ENCODE results near the gene KRT17. TPM values are rescaled to one million over a fixed set of nuclear protein-coding genes. Genes with fewer than 3 reads are reported as not detected.
"Not testable (repeated sequence)": the region's sequence is repeated elsewhere in the genome, so short reads cannot be mapped to it uniquely, and the experiment has no call there.

Gene KRT17
- polyA plus RNA-seq, 3 donors from 2014 or later = not detected

- Mint-ChIP-seq H3K4me3 (no peak overlapping the region), H3K27me3 (ENCODE audit: low read depth in 3 of 3) (no peaks in the 10 kb centered on the region), H3K36me3 (no peaks in the 10 kb centered on the region), H3K9me3 (no peaks in the 10 kb centered on the region), H3K27ac (no peak overlapping the region), H3K4me1 (no peaks in the 10 kb centered on the region)
- DNase-seq = no peak
These were observed 1.2 kb upstream of the KRT17 start for GRCh38 chr17:41625602-41626001.

DNA sequence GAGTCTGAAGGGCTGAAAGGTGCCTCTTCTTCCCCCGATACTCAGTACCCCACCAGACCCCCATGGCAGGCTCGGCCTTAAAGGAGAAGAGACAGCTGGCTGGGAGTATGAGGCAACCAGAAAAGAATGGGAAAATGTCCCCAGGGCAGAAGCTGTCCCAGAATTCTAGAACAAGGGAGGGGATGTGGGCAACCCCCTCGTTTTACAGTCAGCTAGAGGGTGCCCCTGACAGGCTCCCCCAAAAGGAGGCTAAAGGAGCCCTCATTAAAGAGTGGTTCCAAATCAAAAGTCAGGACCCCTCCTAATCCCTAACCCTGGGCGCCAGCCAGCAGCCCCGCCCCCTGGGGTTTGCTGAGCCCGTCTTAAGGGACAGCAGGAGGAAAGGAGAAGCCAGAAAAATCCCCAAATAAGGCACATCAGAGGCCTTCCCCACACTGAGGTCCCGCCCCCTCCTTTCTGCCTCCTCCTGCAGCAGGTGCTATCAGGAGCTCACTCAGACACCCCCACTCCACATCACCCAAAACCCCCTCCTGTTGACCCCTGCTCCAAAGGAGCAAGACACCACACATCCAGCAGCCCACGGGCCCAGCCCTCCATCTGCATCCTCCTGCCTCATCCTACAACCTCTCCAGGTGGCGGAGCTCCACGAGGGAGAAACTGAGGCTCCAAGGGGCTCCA is 1.1 kb downstream of the KRT17 start:
- not testable (repeated sequence) for DNase-seq; H3K4me3 Mint-ChIP-seq; H3K9me3 Mint-ChIP-seq; H3K27me3 Mint-ChIP-seq (ENCODE audit: low read depth in 3 of 3); H3K27ac Mint-ChIP-seq; H3K36me3 Mint-ChIP-seq; H3K4me1 Mint-ChIP-seq

DNA sequence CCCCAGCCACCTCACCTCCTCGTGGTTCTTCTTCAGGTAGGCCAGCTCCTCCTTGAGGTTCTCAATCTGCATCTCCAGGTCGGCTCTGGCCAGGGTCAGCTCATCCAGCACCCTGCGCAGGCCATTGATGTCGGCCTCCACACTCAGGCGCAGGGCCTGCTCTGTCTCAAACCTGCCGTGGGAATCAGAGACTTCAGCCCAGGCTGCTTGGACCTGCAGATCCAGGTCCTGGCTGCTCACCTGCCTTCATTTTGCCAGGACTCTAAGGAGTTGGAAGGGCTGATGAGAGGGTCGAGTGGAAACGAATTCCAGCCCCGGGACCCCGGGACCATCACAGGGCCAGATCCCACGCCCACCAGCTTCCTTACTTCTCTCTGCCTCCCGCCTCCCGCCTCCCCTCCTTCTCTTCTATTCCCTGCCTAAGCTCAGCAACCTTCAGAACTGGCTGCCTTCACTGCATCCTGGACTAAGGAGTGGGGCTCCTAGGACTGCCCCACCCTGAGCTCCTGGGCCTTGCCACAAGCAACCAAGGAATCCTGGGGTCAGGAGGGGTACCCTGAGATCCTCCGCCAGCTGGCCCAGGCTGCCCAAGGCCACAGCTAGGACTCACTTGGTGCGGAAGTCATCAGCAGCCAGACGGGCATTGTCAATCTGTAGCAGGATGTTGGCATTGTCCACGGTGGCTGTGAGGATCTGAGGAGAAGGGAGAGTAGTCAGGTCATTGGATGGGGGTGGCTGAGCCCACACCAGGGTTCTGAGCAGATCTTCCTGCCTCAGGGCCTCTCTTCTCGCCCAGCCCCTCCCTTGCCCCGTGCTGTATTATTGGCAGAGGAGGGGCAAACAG is 1.8 kb downstream of the KRT17 start:
- not testable (repeated sequence) for H3K27ac Mint-ChIP-seq; DNase-seq; H3K36me3 Mint-ChIP-seq; H3K27me3 Mint-ChIP-seq (ENCODE audit: low read depth in 3 of 3); H3K4me3 Mint-ChIP-seq; H3K9me3 Mint-ChIP-seq; H3K4me1 Mint-ChIP-seq

DNA sequence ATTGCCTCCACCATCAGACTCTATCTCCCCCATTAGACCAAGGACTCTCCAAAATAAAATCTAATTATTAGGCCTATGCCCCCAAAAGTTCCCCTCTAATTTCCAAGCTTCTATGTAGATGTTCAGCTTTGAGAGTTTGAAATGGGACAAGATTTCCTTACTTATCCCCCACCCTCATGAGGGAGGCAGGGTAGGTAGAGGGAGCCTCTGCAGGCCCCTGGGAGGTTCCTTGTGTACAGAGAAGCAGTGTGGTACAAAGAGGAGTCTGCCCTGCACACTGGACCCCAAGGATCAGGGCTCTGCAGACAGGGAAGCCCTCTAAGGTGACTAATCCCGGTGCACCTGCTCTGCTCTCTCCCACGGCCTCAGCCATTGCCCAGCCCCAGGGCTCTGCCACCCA is 2.5 kb downstream of the KRT17 start:
- H3K4me3 Mint-ChIP-seq = no peak overlapping the region
- no peaks in the 10 kb centered on the region for H3K36me3 Mint-ChIP-seq
- no peaks in the 10 kb centered on the region for H3K9me3 Mint-ChIP-seq
- H3K27ac Mint-ChIP-seq = no peak overlapping the region
- H3K4me1 Mint-ChIP-seq = no peaks in the 10 kb centered on the region
- H3K27me3 Mint-ChIP-seq (ENCODE audit: low read depth in 3 of 3) = no peaks in the 10 kb centered on the region
- DNase-seq = no peak

- not testable (repeated sequence) for H3K9me3 Mint-ChIP-seq; H3K27me3 Mint-ChIP-seq (ENCODE audit: low read depth in 3 of 3); H3K36me3 Mint-ChIP-seq; H3K4me1 Mint-ChIP-seq; H3K4me3 Mint-ChIP-seq; DNase-seq; H3K27ac Mint-ChIP-seq
These were observed 2.9 kb downstream of the KRT17 start for GRCh38 chr17:41621435-41621817.

DNA sequence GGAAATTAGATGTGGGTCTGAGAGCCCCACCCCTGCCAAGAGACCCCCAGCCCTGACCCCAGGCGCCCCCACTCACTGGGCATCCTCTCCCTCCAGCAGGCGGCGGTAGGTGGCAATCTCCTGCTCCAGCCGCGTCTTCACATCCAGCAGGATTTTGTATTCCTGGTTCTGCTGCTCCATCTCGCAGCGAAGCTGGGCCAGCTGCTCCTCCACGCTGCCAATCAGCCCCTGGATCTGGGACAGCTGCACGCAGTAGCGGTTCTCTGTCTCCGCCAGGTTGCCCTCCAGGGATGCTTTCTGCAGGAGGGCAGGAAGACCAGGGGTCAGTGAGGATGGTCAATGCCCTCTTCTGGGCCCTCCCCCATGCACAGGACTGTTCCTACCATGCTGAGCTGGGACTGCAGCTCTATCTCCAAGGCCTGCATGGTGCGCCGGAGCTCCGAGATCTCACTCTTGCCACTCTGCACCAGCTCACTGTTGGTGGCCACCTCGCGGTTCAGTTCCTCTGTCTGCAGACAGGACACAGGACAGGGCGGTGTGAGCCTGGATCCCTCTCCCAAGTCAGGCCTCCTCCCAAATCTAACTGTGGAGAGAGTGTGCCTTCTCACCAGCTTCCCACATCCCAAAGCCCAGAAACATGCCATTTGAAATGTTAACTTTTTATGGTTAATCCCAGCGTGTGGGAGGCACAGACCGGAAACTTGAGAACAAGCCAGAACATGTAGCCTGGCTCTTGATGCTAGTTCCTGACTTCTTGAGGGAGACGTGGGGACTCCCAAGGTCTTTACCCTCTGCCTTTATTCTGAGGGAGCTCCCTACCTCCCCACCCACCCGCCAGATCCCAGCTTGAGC is 3.6 kb downstream of the KRT17 start:
- Mint-ChIP-seq H3K36me3 (no peaks in the 10 kb centered on the region), H3K4me1 (no peaks in the 10 kb centered on the region), H3K4me3 (no peak overlapping the region), H3K27me3 (ENCODE audit: low read depth in 3 of 3) (no peaks in the 10 kb centered on the region), H3K9me3 (no peaks in the 10 kb centered on the region), H3K27ac (no peak overlapping the region)
- DNase-seq = no peak

GRCh38 chr17:41619927-41620582 is 4.3 kb downstream of the KRT17 start:
- not testable (repeated sequence) for DNase-seq; H3K36me3 Mint-ChIP-seq; H3K27me3 Mint-ChIP-seq (ENCODE audit: low read depth in 3 of 3); H3K9me3 Mint-ChIP-seq; H3K4me3 Mint-ChIP-seq; H3K27ac Mint-ChIP-seq; H3K4me1 Mint-ChIP-seq

DNA sequence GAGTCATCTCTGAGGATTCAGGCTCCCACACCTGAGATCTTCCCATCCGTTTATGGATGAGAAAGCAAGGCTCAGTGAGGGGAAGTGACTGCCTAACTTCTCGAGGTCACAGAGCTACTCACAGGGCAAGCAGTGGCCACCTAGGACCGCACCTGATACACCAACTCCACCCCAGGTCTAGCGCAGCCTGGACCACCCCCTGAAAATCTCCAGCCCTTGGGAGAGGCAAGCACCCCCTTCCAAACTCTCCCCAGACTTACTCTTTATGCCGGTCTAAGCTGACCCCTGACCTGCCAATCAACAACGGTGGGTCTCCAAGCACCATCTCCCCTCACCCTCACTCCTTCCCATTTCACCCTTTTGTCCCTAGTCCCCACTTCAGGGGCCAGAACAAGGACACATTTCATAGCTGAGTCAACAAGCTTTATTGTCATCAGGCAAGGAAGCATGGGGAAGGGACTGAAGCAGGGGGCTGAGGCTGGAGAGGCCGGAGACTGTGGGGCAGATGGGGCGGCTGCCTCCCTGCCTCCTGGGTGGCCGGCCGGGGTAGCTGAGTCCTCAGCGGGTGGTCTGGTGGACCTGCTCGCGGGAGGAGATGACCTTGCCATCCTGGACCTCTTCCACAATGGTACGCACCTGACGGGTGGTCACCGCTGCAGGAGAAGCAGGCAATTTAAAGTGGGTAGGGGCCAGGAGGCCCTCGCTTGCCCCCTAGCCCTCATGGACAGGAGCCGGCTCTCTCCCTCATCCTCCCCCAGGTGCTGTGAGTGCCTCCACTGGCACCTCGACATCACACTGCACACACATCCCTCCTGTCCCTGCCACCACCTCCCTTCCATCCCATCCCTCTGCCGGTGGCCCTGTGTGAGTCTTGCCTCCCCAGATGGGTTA is 5.1 kb downstream of the KRT17 start:
- Mint-ChIP-seq H3K27me3 (ENCODE audit: low read depth in 3 of 3) (no peaks in the 10 kb centered on the region), H3K4me1 (no peaks in the 10 kb centered on the region), H3K4me3 (no peak overlapping the region), H3K27ac (no peak overlapping the region), H3K36me3 (no peaks in the 10 kb centered on the region), H3K9me3 (no peaks in the 10 kb centered on the region)
- no peak for DNase-seq

GRCh38 chr17:41618341-41619035 is 5.9 kb downstream of the KRT17 start:
- H3K4me1 Mint-ChIP-seq = no peaks in the 10 kb centered on the region
- H3K9me3 Mint-ChIP-seq = no peaks in the 10 kb centered on the region
- H3K4me3 Mint-ChIP-seq = no peak overlapping the region
- no peaks in the 10 kb centered on the region for H3K27me3 Mint-ChIP-seq (ENCODE audit: low read depth in 3 of 3)
- H3K36me3 Mint-ChIP-seq = no peaks in the 10 kb centered on the region
- H3K27ac Mint-ChIP-seq = no peak overlapping the region
- DNase-seq = no peak

- Mint-ChIP-seq H3K4me3 (no peak overlapping the region), H3K27ac (no peak overlapping the region), H3K36me3 (no peaks in the 10 kb centered on the region), H3K4me1 (no peaks in the 10 kb centered on the region), H3K27me3 (ENCODE audit: low read depth in 3 of 3) (no peaks in the 10 kb centered on the region), H3K9me3 (no peaks in the 10 kb centered on the region)
- DNase-seq = no peak
These were observed 6.7 kb downstream of the KRT17 start for GRCh38 chr17:41617698-41618097.

- no peak overlapping the region for H3K27ac Mint-ChIP-seq
- DNase-seq = no peak
- no peaks in the 10 kb centered on the region for H3K36me3 Mint-ChIP-seq
- peaks cover 0 to 1% (median 0%) of the 10 kb centered on the region in 3 donors for H3K27me3 Mint-ChIP-seq (ENCODE audit: low read depth in 3 of 3)
- no peaks in the 10 kb centered on the region for H3K4me1 Mint-ChIP-seq
- H3K4me3 Mint-ChIP-seq = no peak overlapping the region
- H3K9me3 Mint-ChIP-seq = no peaks in the 10 kb centered on the region
These were observed 7.2 kb downstream of the KRT17 start for GRCh38 chr17:41617136-41617535.

GRCh38 chr17:41616486-41616885 is 7.9 kb downstream of the KRT17 start:
- H3K9me3 Mint-ChIP-seq; H3K4me1 Mint-ChIP-seq; DNase-seq; H3K27ac Mint-ChIP-seq; H3K4me3 Mint-ChIP-seq; H3K27me3 Mint-ChIP-seq (ENCODE audit: low read depth in 3 of 3); H3K36me3 Mint-ChIP-seq: not testable (repeated sequence)

GRCh38 chr17:41615454-41615853 is 8.9 kb downstream of the KRT17 start:
- Mint-ChIP-seq H3K27me3 (ENCODE audit: low read depth in 3 of 3) (peaks cover 0 to 3% (median 0%) of the 10 kb centered on the region in 3 donors), H3K36me3 (no peaks in the 10 kb centered on the region), H3K4me3 (no peak overlapping the region), H3K4me1 (no peaks in the 10 kb centered on the region), H3K27ac (no peak overlapping the region), H3K9me3 (no peaks in the 10 kb centered on the region)
- no peak for DNase-seq

Data from immature natural killer cell (primary cell).